Measurements from ENCODE around the gene LCE3A.
"Not testable (repeated sequence)": the region's sequence is repeated elsewhere in the genome, so short reads cannot be mapped to it uniquely, and the experiment has no call there.

LCE3A gene

GRCh38 chr1:152622803-152623202 is at the start of gene LCE3A:
LCE3A (minus strand) TSS chr1:152623103; CDS start chr1:152623103, 0 bp downstream.
- no peak for DNase-seq

GRCh38 chr1:152667648-152668047 is 44.7 kb upstream of the LCE3A start:
- no peak for DNase-seq

GRCh38 chr1:152666171-152666570 is 43.3 kb upstream of the LCE3A start:
- not testable (repeated sequence) for DNase-seq

- DNase-seq: no peak
These were observed 40.2 kb upstream of the LCE3A start, which contains the start of gene LCE2D for GRCh38 chr1:152663098-152663497. LCE2D (plus strand) TSS chr1:152663380; CDS start chr1:152664106, 726 bp downstream.

- DNase-seq: no peak
These were observed 35.7 kb upstream of the LCE3A start for GRCh38 chr1:152658649-152659048.

GRCh38 chr1:152657677-152658076 is 34.8 kb upstream of the LCE3A start:
- no peak for DNase-seq

- no peak for DNase-seq
These were observed 33.6 kb upstream of the LCE3A start for GRCh38 chr1:152656459-152656858.

- DNase-seq: peak; percentile 36
These were observed 31.2 kb upstream of the LCE3A start for GRCh38 chr1:152654110-152654509.

GRCh38 chr1:152646656-152647055 is 23.8 kb upstream of the LCE3A start:
- no peak for DNase-seq

- DNase-seq: no peak
These were observed 22.2 kb upstream of the LCE3A start for GRCh38 chr1:152645146-152645545.

- no peak for DNase-seq
These were observed 21.0 kb upstream of the LCE3A start for GRCh38 chr1:152643945-152644344.

- no peak for DNase-seq
These were observed 17.4 kb upstream of the LCE3A start for GRCh38 chr1:152640351-152640750.

GRCh38 chr1:152630596-152630995 is 7.7 kb upstream of the LCE3A start:
- DNase-seq: no peak

GRCh38 chr1:152626744-152627143 is 3.8 kb upstream of the LCE3A start:
- no peak for DNase-seq

GRCh38 chr1:152623203-152623844 is 421 bp upstream of the LCE3A start:
- no peak for DNase-seq

- DNase-seq: no peak
These were observed 910 bp downstream of the LCE3A start for GRCh38 chr1:152621993-152622392.

GRCh38 chr1:152613511-152613910 is 9.4 kb downstream of the LCE3A start, which contains the start of gene LCE3B:
LCE3B (plus strand) TSS chr1:152613811; CDS start chr1:152613811, 0 bp downstream.
- DNase-seq: no peak

GRCh38 chr1:152599934-152600333 is 23.0 kb downstream of the LCE3A start, which contains the start of gene LCE3C:
LCE3C (plus strand) TSS chr1:152600234; CDS start chr1:152600732, 498 bp downstream.
- DNase-seq: no peak

- DNase-seq: no peak
These were observed 25.9 kb downstream of the LCE3A start for GRCh38 chr1:152596986-152597385.

- DNase-seq: no peak
These were observed 37.3 kb downstream of the LCE3A start for GRCh38 chr1:152585586-152585985.

- DNase-seq: no peak
These were observed 40.3 kb downstream of the LCE3A start for GRCh38 chr1:152582647-152583046.

GRCh38 chr1:152580433-152580832 is 42.5 kb downstream of the LCE3A start, which contains the start of gene LCE3D:
LCE3D (minus strand) TSS chr1:152580516; CDS start chr1:152579936, 580 bp downstream.
- no peak for DNase-seq

- DNase-seq: not testable (repeated sequence)
These were observed 43.4 kb downstream of the LCE3A start for GRCh38 chr1:152579526-152579925.

GRCh38 chr1:152577168-152577567 is 45.7 kb downstream of the LCE3A start:
- DNase-seq: no peak
